HuH-7.5 (cell line): ENCODE data around the gene FEM1B.
"Not testable (repeated sequence)": the region's sequence is repeated elsewhere in the genome, so short reads cannot be mapped to it uniquely, and the experiment has no call there.

Experiments used
- DNase-seq: peaks from one replicate; pipeline ENCODE4 v3.0.0; 2011; ENCODE audit warnings: low spot score

The FEM1B gene

DNA sequence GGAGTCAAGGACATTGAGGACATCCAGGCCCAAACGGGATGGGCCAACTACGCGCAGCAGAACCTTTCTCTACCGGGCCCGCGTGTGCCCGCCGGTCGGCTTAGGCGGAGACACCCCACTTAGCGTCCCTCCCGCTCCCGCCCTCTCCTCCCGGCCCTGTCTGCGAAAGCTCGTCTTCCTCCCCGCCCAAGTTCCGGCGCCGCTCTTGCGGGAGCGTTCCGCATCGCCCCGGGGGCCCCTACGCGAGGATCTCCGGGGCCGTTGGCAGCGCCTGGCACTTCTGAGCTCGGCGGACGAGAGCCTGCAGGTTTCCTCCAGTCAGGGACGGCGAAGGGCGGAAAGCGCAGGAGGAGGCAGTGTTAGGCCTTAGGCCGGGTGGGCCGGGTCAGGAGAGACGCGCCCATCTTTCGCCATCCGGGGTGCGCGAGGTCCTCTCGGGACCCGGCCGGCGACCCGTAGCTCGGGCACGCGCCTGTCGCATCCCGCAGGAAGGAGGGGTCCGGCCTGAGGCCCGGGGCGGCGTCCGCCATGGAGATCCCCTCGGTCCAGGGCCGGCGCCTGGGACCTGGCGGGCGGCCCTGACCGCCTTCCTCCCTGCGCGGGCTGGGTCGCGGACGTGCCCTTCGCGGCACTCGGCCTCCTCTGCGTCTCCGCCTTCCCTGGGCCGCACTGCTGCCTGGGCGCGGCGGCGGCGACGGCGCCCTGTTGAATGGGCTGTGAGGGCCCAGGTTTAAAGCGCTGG lies at the start of gene FEM1B:
TSS of gene FEM1B (plus strand) at position 143 of the 742 bp plus-strand sequence. CDS start 673 bp downstream, outside the sequence.
- DNase-seq = peak; percentile 87

DNA sequence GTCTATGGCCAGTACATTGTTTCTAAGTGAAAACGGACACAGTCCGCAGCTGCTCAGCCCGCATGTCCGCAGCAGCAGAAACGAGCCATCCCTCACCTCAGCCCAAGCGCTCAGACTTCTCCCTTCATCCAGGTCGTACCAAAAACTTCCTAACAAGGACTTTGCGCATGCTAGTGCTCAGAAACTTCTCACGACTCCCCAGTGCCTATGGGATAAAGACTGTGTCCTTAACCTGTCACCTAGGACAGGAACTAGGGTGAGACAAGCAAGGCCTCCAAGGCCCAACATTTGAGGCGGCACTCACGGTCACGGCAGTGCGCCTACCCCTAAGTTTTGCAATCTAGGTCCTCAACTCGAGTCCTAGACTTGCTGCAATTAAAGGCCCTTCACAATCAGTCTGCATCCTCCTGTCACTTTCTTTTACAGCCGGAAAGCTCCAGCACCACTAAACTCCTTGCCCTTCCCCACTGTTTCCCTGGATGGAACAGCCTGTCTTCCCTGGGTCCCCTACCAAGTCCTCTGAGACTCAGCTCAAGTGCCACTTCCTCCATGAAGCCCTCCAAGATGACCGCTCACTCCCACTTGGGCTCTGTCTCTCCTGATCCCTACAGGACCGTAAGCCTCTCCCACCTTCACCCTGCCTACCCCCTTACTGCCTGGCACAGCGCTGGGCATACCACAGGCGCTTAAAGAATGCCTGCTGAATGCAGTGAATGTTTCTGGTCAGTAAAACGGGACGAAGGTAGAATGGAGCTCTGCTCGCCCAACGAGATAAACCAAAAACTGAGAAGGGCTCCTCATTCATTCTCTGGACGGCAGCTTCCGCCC lies 49.2 kb upstream of the FEM1B start:
- DNase-seq = no peak

DNA sequence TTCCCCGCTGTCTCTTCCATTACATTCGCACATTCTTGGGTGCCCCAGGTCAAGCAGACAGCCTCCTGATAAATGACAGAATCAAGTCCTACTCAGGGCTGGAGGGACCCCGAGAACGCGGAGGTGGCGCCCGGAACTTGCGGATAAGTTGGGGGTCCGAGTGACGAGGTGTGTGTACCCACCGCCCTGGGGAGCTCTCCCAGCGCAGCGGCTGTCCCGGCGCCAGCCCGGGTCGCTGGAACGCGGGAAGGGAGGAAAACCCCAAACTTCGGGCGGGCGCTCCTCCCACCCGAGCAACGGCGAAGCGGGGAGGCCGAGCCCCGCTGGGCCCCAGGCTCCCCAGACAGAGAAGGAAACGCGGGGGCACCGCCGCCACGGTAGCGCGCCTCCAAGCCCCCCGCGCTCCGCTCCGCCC lies 48.6 kb upstream of the FEM1B start:
- DNase-seq = no peak

DNA sequence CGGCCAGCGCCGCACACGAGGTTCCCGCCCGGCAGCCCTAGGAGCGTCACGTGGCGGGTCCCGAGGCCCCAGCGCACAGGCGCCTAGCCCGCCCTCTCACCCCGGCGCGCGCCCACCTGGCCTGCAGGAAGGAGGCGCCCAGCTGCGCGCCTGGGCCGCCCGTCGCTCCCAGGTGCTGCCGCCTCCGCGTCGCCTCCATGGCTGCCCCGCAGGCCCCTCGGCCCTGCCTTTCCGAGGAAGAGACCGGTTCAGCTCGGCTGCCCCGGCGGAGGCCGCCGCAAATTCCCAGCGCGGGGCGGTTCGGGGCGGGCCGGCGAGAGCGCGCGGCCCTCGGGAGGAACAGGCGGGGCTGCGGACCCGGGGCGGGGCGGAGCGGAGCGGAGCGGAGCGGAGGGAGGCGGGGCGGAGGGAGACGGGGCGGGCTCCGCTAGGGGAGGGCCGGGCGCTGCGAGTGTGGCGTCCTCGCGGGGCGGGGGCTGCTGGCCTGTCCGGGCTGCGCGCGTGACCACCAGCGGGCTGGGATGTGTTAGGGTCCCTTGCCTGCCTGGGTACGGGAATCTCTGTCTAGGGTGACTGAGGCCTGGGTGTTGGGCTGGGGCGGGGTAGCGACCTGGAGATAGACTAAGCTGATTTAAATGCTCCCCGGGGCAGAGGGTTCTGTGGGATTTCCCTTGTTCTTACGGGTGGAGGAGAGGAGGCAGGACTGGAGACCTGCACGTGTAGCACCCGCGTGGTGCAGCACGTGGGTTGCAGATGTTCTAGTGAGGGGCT lies 48.0 kb upstream of the FEM1B start, which contains the start of gene CLN6:
TSS of gene CLN6 (minus strand) at position 343 of the 771 bp plus-strand sequence. CDS start at position 199, 144 bp downstream.
- peak; percentile 91 for DNase-seq

DNA sequence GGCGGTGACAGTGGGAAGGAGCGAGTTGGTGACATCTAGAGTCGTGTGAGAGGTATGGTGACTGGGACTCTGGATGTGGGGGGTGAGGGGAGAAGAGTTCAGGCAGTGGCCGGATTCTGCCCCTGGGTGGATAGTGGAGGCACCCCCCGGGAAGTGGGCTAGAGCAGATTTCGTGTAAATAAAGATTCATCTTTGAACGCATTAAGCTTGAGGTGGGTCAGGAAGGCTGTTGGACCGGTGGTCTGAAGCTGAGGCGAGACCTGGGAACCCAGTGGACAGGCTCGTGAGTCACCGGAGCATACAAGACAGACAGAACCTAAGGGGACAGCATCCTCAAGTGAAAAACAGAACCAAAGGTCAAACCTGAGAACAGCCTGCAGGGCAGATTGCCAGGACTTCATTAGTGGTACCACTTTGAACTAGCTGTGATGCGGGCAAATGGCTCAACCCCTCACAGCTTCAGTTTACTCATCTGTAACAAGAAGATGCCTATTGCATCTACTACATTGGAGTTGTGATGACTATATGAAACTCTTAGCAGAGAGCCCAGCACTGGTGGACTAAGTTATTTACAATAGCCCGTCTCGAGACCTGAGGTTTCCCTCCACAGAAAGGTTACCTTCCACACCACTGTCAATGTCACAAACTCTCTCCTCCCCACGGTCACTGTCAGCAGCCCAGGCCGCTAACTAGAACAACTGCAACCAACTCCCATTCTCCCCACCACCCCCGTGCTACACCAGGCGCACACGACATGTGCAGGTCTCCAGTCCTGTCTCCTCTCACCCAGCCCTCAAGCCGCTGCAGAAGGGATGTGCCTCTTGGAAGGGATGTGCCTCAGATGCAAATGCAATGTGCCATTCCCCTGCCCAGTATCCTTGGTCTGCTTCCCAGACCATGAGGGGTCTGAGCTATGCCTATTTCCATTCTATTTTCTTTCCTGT lies 47.1 kb upstream of the FEM1B start:
- DNase-seq = no peak

DNA sequence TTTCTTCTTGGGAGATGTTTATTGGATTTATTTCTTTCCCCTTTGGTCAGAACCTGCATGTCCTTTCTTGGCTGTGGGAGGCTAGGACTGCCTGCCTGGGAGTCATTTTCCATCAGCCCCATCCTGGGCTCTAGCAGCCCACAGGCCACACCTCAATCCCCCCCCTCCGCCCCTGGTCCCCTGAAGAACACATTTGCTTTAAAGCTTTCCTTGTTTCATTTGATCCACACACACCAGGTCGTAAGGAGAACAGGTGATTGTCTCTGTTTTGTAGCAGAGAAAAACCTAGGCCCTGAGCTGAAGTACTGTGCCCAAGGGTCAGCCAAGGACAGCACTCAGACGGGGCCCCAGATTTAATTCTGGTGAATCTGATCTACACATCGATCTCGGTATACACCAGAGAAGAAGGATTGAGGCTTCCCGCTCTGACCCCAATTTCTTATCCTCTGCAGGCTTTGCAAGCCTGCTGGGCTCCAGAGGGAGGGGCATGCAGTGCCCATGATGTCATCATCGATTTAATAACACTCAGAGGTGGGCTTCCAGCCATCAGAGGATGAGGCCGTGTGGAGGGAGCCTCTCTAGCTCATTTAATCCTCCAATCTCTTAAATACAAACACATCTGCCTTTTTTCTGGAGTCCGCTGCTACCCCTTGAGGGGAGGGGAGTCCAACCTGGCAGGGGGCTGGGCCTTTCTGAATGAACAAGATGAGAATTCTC lies 46.3 kb upstream of the FEM1B start:
- DNase-seq = no peak

DNA sequence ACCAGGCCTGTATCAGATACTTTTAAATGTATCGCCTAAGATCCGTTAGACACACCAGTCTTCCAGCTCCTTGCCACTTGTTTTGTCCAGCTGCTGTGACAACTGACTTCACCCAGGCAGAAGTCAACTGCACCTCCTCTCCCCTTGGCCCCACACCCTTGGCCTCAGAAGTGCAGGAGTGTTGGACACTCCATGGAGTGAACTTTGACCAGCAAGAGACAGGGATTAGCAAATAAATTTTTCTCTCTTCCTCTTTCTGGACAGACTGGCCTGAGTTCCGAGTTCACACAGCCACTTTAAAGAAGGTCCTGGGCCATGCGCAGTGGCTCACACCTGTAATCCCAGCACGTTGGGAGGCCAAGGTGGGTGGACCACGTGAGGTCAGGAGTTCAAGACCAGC lies 45.1 kb upstream of the FEM1B start:
- DNase-seq = no peak

DNA sequence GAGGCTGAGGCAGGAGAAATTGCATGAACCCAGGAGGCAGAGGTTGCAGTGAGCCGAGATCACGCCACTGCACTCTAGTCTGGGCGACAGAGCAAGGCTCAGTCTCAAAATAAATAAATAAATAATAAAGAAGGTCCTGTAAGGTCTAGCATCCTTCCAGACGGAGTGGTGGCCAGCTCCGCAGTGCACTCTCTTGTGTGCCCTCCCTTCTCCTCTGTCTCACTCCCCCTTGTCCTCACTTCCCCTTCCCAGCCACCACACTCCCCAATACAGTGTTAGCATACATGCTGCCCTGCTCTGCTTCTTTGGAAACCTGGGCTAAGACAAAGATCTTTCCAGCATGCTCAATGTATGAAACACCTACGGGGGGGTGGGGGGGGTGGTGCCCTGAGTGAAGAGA lies 44.6 kb upstream of the FEM1B start:
- DNase-seq = no peak

DNA sequence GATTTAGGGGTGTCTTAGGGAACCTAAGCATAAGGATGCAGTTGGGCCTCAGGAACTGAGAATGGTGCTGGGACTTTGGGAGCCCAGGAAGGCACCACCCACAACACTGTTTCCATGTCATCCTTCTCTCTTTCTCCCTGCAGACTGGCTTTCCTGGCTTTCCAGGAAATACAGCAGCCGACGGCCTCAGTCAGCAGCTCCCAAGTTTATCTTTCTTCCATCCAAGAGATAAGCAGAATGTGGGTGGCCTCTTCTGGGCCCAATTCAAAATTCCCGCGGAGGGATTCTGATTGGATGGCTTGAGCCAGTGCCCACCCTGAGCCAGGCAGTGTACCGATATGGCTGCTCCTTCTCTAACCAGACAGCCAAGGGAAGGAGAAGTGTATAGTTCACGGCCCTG lies 43.5 kb upstream of the FEM1B start:
- no peak for DNase-seq

DNA sequence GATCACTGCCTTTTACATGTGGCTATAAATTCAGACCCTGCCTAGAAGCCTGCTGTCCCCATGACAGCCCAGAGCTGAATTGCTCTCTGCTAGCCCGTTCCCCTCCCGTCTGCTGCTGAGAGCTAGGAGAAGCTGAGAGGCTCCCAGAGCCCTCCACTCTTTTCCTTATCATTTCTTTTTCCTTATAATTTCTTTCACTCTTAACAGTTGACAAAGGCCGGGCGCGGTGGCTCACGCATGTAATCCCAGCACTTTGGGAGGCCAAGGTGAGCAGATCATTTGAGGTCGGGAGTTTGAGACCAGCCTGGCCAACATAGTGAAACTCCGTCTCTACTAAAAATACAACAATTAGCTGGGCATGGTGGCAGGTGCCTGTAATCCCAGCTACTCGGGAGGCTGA lies 43.0 kb upstream of the FEM1B start:
- not testable (repeated sequence) for DNase-seq

DNA sequence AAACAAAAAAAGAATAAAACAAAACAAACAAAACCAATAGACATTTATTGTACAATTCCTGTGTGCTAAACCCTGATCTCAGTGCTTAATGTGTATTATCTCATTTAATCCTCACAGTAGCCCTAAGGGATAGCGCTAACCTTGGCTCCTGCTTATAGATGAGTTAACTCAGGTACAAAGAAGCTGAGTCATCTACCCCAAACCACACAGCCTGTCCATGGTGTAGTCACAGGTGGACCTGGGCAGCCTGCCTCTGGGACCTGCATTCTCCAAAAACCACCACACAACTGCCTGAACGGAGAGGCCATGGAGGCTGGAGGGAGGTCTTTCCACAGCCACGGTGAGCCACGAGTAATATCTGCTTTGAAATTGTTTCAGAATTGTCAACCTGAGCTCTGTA lies 42.5 kb upstream of the FEM1B start:
- no peak for DNase-seq

DNA sequence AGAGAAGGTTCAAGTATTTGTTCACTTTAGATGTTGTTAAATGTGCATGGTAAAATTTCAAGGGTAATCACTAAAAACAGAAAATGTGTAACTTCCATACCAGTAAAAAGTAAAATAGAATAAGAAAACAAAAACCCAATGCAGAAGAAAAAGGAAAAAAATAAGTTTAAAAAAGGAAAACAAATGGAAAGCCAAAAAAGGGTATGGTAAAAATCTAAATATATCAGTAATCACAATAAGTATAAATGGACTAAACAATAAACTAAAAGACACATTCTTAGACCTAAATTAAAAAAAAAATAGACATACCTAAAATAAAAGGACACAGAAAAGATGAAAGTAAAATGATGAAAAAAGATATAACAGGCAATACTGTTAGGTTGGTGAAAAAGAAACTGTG lies 38.5 kb upstream of the FEM1B start:
- DNase-seq = no peak

DNA sequence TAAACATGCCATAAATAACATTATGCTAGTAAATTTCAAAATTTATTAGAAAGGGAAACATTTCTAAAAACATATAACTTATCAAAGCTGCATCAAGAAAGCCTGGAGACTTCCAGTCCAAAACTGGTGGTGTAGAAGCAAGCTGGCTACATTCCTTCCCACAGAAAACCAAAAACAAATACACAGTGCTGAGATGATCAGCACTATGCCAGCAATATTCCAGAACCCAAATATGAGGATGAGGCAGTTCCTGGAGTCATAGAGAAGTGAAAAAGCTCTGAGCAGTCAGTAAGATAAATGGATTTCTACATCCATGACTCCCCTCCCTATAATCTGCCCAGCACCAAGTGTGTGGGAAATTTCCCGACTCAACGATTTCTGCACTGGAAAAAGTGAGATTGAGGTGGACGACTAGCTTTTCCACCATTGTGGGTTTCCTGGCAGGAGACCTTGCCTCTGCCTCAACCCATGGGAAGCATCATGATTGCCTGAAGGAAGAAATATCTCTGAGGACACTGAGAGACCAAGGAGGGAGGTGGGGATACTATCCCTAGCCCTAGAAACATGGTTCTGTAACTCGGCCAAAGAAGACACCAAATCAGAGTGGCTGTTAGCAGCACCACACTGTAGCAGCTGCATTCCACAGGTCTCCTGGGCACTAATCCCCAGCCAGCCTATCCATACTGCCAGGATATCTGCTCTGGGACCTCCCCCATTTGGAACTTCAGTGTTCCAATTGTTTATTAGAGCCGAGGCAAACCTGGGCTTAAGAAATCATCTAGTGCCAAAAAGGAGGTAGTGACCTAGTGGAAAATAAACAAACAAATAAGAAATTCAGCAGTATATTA lies 36.2 kb upstream of the FEM1B start:
- no peak for DNase-seq

DNA sequence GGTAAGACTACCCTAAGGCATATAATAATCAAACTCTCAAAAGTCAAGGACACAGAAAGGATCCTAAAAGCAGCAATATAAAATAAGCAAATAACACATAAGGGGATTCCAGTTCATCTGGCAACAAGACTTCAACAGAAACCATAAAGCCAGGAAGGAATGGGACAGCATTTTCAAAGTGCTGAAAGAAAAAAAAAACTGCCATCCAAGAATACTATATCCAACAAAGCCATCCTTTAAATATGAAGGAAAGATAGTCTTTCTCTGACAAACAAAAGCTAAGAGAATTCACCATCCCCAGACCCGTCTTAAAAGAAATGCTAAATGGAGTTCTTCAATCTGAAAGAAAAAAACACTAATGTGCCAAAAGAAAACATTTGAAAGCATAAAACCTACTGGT lies 33.3 kb upstream of the FEM1B start:
- no peak for DNase-seq

DNA sequence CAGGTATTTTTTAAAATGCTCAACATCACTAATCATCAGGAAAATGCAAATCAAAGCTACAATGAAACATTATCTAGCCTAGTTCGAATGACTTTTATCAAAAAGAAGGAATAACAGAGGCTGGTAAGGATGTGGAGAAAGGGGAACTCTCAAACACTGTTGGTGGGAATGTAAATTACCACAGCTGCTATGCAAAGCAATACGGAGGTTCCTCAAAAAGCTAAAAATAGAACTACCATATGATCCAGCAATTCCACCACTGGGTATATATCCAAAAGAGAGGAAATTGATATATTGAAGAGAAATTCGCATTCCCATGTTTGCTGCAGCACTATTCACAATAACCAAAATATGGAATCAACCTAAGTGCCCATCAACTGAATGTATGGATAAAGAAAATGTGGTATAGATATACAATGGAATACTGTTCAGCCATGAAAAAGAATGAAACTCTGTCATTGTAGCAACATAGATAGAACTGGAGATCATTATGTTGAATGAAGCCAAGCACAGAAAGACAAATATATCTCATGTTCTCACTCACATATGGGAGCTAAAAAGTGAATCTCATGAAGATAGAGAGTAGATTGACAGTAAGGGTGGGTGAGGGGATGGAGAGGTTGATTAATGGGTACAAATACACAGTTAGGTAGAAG lies 28.4 kb upstream of the FEM1B start:
- no peak for DNase-seq

DNA sequence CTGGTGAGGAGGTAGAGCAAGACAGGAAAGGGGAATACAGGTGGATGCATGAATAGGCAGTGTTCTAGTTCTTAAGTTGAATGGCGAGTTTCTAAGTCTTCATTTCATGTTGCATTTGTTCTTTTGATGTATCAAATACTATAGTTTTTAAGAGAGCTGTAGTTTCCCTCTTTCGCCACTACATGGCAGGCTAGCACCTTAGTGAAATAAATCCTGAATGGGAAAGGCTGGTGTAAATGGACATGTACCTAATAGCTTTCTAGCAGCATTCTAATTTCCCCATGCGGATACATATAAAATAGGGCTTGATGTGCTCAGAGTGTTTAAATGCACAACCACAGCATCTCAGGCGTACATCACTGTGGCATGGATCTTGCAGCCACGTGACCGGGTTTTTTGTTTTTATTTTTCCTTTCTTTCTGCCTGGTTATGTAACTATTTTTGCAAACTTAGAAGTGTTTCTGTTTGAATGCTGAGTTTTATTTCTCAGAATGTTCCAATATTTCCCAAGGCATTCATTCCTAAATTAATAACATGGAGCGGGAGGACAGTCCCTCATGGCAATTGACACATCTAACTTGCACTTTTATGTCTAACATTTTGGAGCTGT lies 24.5 kb upstream of the FEM1B start:
- peak; percentile 79 for DNase-seq

DNA sequence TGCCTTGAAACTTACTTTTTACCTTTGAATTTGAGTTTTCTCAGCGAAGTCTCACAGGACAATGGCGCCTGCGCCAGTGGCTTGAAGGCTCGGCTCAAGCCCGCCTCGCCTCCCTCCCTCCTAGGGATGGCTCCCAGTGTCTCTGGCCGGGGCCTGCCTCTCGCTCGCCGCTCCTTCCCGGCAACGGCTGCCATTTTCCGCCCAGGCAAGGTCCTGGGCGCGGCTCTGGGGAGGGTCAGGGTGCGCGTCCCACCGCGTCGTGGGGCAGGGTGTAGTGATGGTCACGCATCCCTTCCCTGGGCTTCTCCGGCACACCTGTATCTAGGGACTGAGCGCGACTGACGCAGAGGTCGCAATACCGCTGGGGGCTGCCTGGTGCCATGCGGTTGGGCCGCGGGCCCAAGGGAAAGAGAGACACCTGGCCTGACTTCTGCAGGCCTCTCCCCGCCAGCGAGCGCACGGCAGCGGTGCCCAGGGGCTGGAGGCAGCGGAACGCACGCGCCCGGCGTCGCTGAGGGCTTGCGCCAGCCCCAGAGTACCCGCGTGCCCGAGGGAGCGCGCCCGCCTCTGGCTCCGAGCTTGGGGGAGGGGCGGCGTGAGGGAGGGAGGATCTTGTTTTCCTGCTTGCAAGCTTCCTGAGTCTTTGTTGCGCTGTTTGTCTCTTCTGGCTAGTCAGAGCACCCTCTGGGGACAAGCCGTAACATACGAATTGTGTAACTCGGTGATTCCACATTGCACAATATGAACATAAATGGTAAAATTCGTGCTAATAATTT lies 20.7 kb upstream of the FEM1B start:
- DNase-seq = peak; percentile 75

DNA sequence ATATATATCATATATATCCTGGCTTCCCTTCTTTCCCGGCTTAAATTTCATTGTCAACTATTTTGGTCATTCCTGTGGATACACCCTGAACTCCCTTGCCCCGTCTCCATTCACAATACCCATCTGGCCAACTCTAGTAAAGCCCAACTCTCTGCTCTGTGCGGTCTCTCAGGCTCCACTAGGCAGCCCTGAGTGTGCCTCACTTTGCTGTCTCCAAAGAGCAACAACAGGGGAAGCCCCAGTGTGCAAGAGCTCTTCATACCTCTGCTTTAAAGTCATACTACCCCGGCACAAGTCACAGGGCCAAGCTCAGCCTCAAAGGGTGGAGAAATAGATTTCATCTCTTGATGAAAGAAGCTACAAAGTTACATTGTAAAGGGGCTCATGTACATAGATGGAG lies 18.9 kb upstream of the FEM1B start:
- no peak for DNase-seq
